Esophagus squamous epithelium (tissue), 4 donors: Measurements from ENCODE around the gene PPARA.

Source experiments
- POLR2A ChIP-seq, 4 donors: fragments of 450-650 bp; IDR thresholded peaks; one replicate each; pipeline ENCODE4 v1.6.1; 2017; ENCODE audit warnings: antibody characterized with exemption in 4 of 4, mild to moderate bottlenecking in 4 of 4, moderate library complexity in 3 of 4
- TF ChIP-seq, protein P1 (sequence below), 6 experiments: fragments of 450-650 bp in 4 of 6; fragments of 200-600 bp in 2 of 6; sonication (generic) in 2 of 6; IDR thresholded peaks; one replicate each; pipeline ENCODE4 v1.5.1; 2016 to 2019; ENCODE audit warnings: antibody characterized with exemption in 6 of 6, mild to moderate bottlenecking in 4 of 6, moderate library complexity in 4 of 6

DNA sequence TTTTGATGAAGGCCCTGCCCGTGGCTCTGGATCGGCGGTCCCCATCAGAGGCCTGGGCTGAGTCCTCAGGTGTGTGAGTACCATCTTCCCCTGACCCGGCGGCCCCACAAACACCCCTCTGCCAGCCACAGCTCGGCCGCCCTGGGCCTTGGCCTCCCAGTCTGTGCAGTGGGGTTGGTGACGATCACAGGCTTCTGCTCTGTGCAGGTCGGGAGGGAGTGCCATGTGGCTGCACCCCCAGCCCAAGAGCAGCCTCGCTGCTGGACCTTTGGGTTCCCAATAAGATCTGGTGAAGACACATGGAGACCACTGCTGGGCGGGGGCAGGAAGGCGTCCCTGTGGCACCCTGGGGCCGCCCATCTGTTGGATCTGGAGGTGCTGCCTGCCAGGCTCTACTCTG is 47.1 kb upstream of the PPARA start:
- TF ChIP-seq, protein P1, sequence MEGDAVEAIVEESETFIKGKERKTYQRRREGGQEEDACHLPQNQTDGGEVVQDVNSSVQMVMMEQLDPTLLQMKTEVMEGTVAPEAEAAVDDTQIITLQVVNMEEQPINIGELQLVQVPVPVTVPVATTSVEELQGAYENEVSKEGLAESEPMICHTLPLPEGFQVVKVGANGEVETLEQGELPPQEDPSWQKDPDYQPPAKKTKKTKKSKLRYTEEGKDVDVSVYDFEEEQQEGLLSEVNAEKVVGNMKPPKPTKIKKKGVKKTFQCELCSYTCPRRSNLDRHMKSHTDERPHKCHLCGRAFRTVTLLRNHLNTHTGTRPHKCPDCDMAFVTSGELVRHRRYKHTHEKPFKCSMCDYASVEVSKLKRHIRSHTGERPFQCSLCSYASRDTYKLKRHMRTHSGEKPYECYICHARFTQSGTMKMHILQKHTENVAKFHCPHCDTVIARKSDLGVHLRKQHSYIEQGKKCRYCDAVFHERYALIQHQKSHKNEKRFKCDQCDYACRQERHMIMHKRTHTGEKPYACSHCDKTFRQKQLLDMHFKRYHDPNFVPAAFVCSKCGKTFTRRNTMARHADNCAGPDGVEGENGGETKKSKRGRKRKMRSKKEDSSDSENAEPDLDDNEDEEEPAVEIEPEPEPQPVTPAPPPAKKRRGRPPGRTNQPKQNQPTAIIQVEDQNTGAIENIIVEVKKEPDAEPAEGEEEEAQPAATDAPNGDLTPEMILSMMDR (IDR thresholded peaks at IDR 0.05) = no peak
- no peak for TF ChIP-seq POLR2A (IDR thresholded peaks at IDR 0.05)
